ENCODE measurements around the gene PPP4R4.

DNA sequence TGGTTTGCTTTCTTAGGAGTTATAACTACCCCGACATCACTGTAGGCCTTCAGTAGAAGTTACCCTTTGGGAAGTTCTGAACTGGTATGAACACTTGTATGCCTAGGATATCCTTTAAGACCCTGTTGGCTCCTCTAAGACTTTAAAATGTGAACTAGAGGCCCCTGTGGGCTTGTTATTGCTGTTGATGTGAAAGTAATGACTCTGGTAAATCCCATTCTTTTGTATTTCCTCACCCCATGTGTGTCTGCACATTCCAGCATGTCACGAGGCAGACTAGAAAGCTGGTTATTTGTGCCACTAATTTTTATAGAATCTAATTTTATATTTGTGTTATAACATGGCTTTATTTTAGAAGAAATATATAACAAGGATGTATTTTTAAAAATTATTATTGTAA is 70.1 kb downstream of the PPP4R4 start:
- TF ChIP-seq, protein P1, sequence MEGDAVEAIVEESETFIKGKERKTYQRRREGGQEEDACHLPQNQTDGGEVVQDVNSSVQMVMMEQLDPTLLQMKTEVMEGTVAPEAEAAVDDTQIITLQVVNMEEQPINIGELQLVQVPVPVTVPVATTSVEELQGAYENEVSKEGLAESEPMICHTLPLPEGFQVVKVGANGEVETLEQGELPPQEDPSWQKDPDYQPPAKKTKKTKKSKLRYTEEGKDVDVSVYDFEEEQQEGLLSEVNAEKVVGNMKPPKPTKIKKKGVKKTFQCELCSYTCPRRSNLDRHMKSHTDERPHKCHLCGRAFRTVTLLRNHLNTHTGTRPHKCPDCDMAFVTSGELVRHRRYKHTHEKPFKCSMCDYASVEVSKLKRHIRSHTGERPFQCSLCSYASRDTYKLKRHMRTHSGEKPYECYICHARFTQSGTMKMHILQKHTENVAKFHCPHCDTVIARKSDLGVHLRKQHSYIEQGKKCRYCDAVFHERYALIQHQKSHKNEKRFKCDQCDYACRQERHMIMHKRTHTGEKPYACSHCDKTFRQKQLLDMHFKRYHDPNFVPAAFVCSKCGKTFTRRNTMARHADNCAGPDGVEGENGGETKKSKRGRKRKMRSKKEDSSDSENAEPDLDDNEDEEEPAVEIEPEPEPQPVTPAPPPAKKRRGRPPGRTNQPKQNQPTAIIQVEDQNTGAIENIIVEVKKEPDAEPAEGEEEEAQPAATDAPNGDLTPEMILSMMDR (IDR thresholded peaks at IDR 0.05; ENCODE audit: low read depth, low read length): no peak
- no peak for TF ChIP-seq EZH2phosphoT487 (IDR thresholded peaks at IDR 0.05; ENCODE audit: low read depth)

Measured in OCI-LY3 (cell line).